ENCODE data around the gene TYMP.

Gene TYMP

DNA sequence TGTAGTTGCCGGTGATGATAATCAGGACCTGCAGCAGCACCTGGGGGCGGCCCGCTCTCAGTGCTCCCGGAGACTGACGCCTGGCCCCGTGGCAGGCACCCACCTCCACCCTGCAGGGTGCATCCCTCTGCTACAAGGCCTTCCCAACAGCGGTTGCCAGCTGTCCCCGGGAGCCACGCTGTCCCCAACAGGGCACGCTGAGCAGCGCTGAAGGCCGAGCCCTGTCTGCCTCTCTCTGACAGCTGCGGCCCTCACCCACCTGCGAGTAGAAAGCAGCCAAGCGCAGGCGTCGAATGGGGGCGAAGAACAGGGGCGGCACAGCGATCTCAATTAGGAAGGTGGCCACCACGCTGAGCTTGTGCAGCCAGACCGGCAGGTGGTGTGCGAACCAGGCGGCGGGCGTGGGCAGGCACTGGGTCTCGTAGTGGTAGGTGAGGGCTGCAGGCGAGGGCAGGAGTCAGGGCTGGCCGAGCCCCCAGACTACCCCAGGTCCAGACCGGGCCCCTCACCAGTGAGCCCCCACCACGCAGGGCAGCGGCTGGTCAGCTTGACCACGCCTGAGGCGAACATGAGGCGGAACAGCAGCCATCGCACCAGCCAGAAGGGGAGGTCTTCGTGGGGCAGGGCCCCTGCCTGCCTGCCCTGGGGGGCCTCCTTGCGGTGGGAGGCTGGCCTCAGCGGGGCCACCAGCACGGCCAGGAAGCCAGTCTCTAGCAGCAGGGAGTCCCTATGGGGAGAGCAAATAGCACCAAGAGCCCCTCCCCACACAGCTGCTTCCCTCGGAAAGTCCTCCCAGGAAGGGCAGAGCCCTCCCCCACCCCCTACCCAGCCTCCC lies 23.8 kb downstream of the TYMP start:
- DNase-seq (ENCODE audit: low read depth, low spot score): no peak

DNA sequence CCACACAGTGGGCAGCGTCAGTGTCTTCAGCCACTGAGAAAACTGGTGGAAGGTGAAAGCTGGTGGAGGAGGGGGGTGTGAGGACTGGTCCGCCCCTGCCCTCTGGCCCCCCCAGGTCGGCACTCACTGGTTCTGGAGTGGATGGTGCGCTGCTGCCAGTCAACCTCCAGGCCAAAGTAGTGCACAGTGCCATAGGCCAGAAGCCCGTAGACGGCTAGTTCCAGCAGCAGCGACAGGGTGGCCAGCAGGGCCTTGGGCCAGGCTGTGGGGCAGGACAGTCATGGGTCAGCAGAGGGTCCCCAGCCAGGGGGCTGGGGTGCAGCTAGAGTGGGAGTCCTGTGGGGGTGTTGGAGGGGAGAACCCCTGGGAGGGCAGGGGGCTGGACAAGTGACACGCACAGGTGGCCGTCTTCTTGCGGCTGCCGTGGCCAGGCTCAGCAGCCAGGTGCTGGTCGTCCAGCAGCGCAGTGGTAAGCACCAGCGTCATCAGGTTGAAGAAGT lies 24.5 kb downstream of the TYMP start:
- DNase-seq (ENCODE audit: low read depth, low spot score): no peak

DNA sequence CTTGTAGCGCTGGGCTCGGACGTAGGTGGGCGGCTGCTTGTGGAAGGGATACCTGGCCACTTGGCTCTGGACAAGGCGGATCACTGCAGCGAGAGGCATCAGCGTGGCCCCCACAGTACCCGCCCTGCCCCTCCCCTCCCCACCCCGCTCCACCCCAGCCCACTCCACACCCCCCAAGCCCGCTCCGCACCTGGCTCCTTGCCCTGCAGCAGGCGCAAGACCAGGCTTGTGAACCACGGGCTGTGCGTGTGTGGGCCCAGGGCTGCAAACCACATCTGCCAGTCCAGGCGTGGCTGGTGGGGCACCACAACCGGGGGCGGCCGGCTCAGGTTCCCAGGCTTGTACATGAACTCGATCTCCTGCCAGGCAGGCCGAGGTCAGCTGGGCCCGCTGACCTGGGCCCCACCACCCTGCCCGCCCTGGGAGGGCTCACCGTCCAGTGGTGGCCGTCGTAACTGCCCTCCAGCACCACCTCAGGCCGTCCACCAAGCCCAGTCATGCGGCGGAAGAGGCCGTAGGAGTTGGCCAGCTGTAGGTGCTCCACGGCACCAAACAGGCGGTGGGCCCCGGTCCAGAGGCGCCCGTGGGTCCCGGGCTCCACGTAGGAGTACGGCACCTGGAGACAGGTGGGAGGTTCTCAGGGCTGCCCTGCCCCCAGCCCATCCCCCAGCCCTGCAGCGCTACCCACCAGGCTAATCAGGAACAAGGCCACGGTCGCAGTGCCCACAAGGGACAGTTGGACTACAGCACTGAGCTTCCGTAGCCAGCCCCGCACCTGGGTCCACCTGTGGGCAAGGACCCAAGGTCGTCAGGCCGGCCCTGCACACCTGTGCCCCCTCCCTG lies 25.2 kb downstream of the TYMP start:
- DNase-seq (ENCODE audit: low read depth, low spot score): no peak

DNA sequence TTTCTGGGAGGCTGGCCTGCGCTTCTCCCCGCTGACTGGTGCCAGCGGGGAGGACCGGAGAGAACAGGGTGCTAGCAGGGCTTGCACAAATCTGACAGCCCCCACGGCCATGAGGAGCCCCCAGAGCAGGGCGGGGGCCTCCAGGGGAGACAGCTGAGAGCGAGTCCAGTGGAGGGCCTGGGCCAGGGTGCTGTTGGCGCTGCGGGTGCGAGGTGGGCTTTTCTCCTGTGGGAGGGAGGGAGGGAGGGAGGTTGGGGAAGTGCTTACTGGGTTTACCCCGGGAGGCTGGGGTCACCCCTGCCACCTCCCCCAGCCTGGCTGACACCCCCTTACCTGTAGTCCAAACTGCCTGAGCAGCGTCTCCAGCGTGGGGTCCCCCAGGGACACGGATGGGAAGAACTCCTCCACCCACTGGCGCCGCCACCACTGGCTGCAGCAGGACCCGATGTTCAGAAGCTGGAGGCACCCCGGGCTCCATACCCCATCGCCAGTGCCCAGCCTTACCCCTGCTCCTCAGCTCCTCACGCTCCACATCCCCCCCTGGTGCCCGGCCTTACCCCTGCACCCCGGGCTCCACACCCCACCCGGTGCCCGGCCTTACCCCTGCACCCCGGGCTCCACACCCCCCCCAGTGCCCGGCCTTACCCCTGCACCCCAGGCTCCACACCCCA lies 26.2 kb downstream of the TYMP start:
- DNase-seq (ENCODE audit: low read depth, low spot score): no peak

DNA sequence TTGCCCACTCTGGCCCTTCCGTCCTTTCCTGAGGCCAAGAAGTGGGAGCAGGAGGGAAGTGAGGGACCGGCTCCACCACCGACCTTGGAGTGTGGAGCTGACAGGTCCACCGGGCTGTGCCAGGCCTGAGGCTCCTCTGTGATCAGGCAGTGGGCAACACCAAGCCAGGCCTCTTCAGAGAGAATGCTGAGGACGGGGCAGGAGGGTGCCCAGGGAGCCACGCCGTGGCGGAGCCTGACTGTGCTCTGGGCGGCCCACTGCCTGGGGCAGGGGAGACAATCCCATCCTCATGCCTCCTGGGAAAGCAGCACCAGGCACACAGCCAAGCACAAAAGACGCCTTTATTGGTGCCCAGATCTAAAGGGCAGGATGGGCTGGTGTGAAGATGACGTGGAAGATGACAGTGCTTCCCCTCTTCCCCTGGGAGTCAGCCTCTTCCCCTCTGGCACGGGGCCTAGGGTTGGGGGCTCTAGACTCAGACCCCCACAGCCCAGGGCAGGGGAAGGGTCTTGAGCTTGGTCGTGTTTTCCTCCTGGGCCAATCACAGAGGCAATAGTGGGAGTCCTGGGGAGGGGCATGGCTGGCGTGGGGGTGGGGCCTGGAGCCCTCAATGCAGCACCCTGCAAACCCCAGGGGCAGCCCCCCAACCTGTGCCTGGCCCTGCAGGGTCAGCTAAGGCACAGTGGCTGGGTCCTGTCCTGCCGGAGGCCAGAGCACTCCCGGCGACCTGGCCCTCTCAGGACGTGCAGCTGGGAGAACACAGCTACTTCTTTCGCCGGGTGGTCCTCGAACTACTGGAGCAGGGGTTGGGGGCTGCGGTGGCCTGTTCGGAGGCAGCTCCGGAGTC lies 27.0 kb downstream of the TYMP start:
- no peak for DNase-seq (ENCODE audit: low read depth, low spot score)

DNA sequence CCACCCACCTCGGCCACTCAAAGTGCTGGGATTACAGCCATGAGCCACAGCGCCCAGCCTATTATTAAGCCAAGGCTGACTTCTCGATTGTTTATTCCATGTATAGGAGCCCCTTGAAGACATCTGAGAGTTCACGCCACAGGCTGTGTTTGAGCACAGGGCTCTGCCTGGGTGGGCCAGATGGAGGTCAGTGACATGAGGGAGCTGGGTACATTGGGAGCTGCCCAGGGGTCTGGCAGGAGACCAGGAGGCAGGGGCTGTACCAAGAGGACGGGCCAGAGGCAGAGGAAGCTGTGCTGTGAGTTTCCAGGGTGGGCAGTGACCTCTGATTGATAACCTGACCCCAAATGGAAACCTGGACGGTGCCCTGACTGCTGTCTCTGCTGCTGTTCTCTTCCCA lies 27.7 kb downstream of the TYMP start:
- DNase-seq (ENCODE audit: low read depth, low spot score): no peak

DNA sequence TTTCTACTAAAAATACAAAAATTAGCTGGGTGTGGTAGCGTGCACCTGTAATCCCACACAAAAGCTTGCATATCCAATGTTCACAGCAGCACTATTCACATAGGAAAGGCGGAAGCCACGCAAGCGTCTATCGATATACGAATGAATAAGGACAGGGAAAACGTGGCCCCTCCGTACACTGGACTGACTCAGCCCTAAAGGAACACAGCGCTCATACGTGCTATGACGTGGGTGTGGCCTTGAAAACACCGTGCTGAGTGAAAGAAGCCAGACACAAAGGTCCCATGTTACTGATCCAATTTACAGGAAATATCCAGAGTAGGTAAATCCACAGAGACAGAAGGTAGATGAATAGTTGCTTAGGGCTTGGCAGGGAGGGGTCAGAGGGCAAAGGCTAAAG lies 29.4 kb downstream of the TYMP start:
- DNase-seq (ENCODE audit: low read depth, low spot score): no peak

DNA sequence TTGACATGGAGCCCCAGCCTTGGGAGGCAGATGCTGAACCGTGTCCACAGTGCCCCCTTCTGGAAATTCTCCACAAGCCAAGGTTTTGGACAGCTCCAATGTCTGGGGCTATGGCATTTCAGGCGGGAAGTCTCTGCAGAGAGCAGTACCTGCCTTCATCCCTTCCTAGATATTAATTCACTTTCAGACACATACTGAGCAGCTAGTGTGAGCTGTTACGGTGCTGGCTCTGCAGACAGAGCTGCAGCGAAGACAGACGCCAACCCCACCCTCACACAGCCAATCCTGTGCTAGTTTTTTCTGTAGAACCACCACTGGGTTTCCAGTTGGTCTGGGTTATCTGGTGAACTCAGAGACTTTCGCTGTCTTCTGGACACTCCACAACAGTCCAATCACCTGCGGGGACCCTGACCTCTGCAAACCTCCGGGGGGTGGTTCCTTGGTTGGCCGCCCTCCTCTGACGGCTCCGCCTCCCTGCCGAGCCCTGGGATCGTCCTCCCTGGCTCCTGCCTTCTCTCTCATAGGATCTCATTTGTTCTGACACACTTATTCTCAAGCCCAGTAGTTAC lies 31.4 kb downstream of the TYMP start:
- peak; percentile 40 for DNase-seq (ENCODE audit: low read depth, low spot score)

DNA sequence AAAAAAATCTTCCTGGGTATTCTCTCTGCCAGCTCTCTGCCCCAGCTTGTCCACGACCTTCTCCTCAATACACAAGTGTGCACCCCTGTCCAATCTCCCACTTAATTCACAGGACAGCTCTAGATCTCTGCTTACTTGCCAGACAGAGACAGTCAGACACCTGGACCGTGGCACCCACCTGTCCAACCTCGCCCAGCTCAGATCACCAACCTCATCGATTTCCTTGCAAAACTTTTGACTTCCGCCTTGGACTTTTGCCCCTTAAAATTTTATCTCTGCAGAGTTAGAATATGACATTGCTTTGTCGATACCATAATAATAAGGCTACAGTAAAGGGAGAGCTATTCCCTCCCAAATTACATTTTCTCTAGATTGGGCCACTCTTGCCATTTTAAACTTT lies 32.7 kb downstream of the TYMP start:
- no peak for DNase-seq (ENCODE audit: low read depth, low spot score)

DNA sequence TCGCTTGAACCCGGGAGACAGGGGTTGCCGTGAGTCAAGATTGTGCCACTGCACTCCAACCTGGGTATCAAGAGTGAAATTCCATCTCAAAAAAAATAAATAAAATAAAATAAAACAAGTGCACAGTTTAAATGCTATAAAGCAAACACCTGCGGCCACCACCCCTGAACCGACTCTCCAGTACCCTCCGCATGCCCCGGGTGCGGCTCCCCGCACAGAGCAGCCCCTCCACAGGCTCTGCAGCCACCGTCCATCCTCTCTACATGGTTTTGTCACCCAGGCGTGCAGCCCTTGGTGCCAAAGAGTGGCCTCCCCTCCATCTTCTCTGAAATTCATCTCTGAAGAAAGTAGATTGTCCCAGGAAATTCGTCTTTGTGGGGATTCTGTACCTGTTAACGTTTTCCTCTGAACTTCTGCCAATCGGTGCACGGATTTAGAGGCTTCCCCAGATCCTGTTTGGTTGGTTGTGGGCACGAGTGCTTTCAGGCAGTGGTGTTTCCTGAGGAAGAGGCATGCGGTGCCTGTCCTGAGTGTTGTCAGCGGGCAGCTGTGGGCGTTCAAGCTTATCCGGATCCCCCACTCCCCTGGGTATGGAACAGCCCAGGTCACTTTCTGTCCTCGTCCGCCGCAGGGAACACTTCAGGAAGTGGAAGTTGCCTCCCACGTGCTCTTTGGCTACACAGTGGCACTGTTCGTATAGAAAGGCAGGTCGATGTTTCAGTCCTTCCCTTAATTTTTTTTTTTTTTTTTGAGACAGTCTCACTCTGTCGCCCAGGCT lies 39.1 kb downstream of the TYMP start:
- no peak for DNase-seq (ENCODE audit: low read depth, low spot score)

DNA sequence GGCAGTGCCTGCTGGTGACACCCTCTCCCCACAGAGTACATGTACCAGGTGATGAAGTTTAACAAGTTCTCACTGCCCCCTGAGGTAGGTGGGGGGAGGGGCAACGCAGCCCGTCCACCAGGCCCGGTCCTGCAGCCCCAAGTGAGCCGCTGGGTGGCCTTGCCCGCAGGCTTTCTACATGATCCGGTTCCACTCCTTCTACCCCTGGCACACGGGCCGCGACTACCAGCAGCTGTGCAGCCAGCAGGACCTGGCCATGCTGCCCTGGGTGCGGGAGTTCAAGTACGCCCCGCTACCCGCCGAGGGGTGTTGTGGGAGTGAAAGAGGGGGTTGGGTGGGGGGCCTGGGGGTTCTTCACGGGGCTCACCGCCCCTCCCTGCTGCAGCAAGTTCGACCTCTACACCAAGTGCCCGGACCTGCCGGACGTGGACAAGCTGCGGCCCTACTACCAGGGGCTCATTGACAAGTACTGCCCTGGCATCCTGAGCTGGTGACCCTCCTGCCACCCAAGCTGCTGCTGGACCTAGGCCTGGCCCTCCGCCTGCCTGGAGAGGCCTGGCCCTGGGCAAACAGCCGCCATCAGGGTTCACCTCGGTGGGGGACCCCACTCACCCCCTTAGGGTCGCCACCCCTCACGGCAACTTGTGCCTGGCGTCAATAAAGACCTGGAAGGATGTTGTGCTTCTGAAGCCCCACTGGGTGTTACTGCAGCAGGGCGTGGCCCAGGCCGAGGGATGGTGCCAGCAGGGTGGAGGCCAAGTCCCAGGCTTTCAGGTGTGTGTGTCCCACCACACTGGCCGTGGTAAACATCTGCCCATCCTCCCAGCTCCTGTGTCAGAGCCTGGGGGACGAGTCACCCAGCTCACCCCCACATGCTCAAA lies 40.2 kb downstream of the TYMP start:
- no peak for DNase-seq (ENCODE audit: low read depth, low spot score)

DNA sequence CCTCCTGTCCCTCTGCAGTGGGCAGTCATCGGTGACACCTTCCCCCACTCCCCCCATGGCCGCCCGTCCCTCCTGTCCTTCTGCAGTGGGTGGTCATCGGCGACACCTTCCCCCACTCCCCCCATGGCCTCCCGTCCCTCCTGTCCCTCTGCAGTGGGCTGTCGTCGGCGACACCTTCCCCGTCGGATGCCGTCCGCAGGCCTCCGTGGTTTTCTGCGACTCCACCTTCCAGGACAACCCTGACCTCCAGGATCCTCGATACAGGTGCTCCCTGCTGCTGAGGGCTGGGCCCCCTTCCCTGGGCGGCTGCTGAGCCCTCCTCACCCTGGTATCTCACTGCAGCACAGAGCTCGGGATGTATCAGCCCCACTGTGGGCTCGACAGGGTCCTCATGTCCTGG lies 40.9 kb downstream of the TYMP start:
- DNase-seq (ENCODE audit: low read depth, low spot score): no peak

DNA sequence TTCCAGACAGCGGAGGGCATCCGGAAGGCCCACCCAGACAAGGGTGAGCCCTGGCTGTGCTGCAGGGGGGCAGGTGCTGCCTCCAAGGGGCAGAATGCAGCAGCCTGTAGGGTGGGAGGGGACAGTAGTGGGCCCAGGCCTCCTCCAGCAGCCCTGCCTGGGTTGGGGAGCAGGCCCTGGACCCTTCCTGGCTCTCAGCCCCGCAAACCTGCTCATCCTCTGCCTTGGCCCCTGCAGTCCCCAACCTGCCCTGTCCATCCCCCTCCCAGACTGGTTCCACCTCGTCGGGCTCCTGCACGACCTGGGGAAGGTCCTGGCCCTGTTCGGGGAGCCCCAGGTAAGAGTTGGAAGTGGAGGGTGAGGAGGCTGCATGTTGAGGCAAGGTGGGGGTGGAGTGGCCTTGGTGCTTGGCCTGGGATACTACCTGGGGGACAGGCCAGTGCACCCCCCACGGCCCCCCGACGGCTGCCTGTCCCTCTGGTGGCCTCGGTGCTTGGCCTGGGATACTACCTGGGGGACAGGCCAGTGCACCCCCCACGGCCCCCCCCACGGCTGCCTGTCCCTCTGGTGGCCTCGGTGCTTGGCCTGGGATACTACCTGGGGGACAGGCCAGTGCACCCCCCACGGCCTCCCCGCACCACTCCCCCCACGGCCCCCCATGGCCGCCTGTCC lies 41.7 kb downstream of the TYMP start:
- no peak for DNase-seq (ENCODE audit: low read depth, low spot score)

DNA sequence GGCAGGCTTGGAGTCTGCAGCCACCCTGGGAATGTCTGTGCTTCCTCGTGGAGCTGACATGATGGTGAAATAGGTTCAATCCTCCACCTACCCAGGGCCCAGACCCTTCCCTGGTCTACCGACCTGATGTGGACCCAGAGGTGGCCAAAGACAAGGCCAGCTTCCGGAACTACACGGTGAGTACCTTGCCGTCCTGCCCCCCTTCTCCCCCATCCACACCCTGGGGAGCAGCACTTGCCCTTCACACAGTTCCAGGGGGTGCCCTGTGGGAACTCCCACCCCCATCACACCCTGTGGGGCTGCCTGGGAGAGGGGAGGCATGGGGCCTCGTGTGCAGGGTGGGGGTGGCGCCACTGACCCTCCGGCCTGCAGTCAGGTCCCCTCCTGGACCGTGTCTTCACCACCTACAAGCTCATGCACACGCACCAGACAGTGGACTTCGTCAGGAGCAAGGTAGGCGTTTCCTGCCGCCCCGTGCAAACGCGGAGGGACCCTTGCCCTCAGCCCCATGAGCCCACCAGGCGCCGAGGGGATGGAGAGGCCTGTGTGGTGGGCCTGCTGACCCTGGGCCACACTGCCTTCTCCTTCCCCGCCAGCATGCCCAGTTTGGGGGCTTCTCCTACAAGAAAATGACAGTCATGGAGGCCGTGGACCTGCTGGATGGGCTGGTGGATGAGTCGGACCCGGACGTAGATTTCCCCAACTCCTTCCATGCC lies 42.4 kb downstream of the TYMP start:
- no peak for DNase-seq (ENCODE audit: low read depth, low spot score)

DNA sequence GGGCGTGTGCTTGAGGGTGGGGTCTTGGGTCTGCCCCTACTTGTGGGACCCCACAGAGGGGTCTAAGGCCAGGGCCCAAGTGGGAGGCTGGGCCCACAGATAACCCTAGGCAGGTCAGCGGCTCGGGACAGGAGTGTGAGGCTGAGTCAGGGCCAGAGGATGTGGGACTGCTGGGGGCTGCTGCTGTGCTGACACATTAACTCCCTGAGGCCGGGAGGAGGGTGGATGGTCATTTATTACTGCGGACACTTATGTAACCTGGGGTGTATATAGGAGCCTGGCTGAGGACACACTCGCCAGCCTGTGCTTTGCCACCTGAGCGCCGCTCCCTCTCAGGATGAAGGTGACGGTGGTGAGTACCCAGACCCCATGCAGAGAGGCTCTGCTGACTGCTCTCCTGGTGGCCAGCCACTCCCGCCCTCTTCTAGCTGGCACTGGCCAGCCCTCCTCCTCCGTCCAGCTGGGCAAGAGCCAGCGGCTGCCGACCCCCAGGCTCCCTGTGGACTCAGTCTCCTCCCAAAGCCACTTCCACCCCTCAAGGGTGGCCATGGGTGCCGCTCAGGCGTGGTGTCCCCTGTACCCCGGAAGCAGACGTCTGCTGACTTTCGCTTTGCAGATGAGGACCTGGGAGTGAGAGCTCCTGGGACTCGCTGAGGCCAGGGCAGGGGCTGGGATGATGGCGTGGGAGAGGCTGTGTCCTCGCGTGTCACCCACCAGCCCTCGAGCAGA lies 43.1 kb downstream of the TYMP start, which contains the start of gene MIOX:
Gene MIOX, plus strand, starts transcription at position 299 of the 729 bp plus-strand sequence. Its CDS starts 39 bp downstream, at position 338.
- no peak for DNase-seq (ENCODE audit: low read depth, low spot score)

DNA sequence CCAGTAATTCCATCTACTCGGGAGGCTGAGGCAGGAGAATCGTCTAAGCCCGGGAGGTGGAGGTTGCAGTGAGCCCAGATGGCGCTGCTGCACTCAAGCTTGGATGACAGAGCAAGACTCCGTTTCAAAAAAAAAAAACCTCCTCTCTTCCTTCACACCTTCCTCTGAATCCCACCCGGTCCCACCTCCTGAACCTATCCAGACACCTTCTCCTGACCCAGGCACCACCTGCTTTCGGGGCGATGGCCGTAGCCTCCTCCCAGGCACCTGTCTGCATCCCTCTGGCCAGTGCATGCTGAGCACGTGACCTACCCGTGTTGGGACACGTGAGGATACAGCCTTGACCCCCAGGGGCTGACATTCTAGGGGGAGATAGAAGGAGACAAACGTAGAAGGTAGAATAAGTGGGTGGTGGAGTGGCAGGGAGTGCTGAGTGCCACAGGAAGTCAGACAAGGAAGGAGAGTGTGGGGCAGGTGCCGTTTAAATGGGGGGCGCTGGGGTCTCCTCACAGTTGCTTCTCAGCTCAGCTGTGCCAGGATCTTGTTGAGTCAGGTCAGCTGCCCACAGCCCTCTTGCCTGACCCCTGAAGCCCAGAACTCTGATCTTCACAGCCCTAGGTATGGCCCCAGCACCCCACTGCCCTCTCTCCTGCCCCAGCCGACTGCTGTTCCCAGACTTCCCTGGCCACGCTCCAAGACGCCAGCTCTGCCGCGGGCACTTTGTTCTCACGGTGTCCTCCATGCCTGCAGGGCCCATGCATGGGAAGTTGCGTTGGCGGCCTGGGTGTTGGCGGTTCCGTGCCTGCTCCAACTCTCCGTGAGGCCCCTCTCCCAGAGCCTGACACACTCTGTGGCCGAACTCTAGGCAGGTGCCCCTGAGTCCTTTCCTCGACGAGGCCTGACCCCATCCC lies 44.3 kb downstream of the TYMP start:
- no peak for DNase-seq (ENCODE audit: low read depth, low spot score)
